ENCODE measurements around the gene TOPORS. TPM values are rescaled to one million over a fixed set of nuclear protein-coding genes. Genes with fewer than 3 reads are reported as not detected.
"Not testable (repeated sequence)": the region's sequence is repeated elsewhere in the genome, so short reads cannot be mapped to it uniquely, and the experiment has no call there.

Gene TOPORS
- total RNA-seq, 2 donors from 2014 or later, result 12.8 to 13.8 TPM

- Mint-ChIP-seq H3K36me3 (ENCODE audit: insufficient read depth in 2 of 2) (peaks cover 3 to 19% of the 10 kb centered on the region in 2 donors), H3K4me1 (ENCODE audit: low read depth) (peaks cover 54% of the 10 kb centered on the region), H3K27ac (peak overlapping the region; percentile 100), H3K9me3 (no peaks in the 10 kb centered on the region), H3K4me3 (peak overlapping the region; percentile 100), H3K27me3 (ENCODE audit: low read depth) (no peaks in the 10 kb centered on the region)
- ATAC-seq (replicated peaks in 1 of 2) (peak; percentile 47 to 61), DNase-seq (peak; percentile 51 to 64)
Observed at GRCh38 chr9:32551276-32552051, 922 bp downstream of the TOPORS start.

- Mint-ChIP-seq H3K27me3 (ENCODE audit: low read depth) (no peaks in the 10 kb centered on the region), H3K4me3 (peak overlapping the region; percentile 100), H3K36me3 (ENCODE audit: insufficient read depth in 2 of 2) (peaks cover 3 to 19% of the 10 kb centered on the region in 2 donors), H3K9me3 (no peaks in the 10 kb centered on the region), H3K4me1 (ENCODE audit: low read depth) (peaks cover 48% of the 10 kb centered on the region), H3K27ac (peak overlapping the region; percentile 100)
- ATAC-seq (replicated peaks in 1 of 2) (peak; percentile 81 to 82), DNase-seq (peak; percentile 94 to 95)
Observed at GRCh38 chr9:32550562-32551275, 1.7 kb downstream of the TOPORS start.

- peaks cover 48% of the 10 kb centered on the region for H3K4me1 Mint-ChIP-seq (ENCODE audit: low read depth)
- H3K27me3 Mint-ChIP-seq (ENCODE audit: low read depth), result no peaks in the 10 kb centered on the region
- ATAC-seq (replicated peaks in 1 of 2) (no peak), DNase-seq (no peak)
- peak overlapping the region; percentile 100 for H3K4me3 Mint-ChIP-seq
- peaks cover 3 to 19% of the 10 kb centered on the region in 2 donors for H3K36me3 Mint-ChIP-seq (ENCODE audit: insufficient read depth in 2 of 2)
- no peaks in the 10 kb centered on the region for H3K9me3 Mint-ChIP-seq
- peak overlapping the region; percentile 27 for H3K27ac Mint-ChIP-seq
Observed at GRCh38 chr9:32550150-32550561, 2.2 kb downstream of the TOPORS start.

DNA sequence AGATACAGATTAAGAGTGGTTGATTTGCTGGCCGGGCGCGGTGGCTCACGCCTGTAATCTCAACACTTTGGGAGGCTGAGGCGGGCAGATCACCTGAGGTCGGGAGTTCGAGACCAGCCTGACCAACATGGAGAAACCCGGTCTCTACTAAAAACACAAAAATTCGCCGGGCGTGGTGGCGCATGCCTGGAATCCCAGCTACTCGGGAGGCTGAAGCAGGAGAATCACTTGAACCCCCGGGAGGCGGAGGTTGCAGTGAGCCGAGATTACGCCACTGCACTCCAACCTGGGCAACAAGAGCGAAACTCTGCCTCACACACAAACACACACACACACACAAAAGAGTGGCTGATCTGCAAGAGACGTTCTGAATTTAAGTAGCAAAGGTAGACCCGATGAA lies 4.2 kb downstream of the TOPORS start:
- Mint-ChIP-seq H3K4me1 (ENCODE audit: low read depth) (peaks cover 34% of the 10 kb centered on the region), H3K36me3 (ENCODE audit: insufficient read depth in 2 of 2) (peaks cover 7 to 23% of the 10 kb centered on the region in 2 donors)
- H3K27ac Mint-ChIP-seq; H3K27me3 Mint-ChIP-seq (ENCODE audit: low read depth); H3K9me3 Mint-ChIP-seq; ATAC-seq (replicated peaks in 1 of 2); DNase-seq; H3K4me3 Mint-ChIP-seq: not testable (repeated sequence)

DNA sequence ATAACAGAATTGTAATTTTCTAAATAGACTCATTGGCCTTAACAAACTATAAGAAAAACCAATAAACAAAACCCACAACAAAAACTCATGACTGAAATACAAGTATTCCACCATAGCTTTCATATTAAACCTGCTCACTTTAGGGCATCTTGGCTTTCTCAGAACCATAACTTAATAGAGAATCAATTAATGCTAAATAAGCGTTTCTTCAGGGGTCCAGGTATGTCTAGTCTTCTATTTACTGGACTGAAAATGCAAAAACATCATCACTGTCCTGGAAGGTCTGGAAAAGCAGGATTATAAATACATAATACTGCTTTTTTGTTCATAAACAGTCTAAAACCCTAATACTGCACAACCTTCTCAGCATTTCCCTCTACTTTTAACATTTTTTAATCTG lies 6.5 kb downstream of the TOPORS start:
- peak overlapping the region; percentile 63 for H3K27ac Mint-ChIP-seq
- H3K36me3 Mint-ChIP-seq (ENCODE audit: insufficient read depth in 2 of 2), result peaks cover 7 to 29% of the 10 kb centered on the region in 2 donors
- no peak for DNase-seq
- no peak for ATAC-seq (replicated peaks in 1 of 2)
- H3K27me3 Mint-ChIP-seq (ENCODE audit: low read depth), result no peaks in the 10 kb centered on the region
- peaks cover 32% of the 10 kb centered on the region for H3K4me1 Mint-ChIP-seq (ENCODE audit: low read depth)
- H3K4me3 Mint-ChIP-seq, result no peak overlapping the region
- no peaks in the 10 kb centered on the region for H3K9me3 Mint-ChIP-seq

DNA sequence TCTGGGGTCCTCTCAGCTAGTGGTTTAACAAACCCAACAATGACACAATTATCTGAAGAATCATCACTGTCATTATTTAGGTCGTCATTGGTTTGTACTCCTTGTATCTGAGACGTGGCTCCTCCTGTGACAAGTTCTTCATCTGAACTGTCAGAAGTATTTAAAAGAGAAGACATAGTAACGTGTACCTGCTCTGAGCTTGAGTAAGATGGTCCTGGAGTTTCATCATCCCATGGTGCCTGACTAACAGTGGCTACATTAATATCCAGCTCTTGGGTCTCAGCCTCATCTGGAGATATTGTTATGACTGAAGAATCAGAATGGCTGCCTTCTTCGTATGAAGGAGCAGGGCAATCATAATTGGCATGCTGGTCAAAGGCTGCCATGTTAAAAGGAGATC lies 9.3 kb downstream of the TOPORS start:
- DNase-seq (no peak), ATAC-seq (replicated peaks in 1 of 2) (peak in 1 of 2 donors; percentile 21)
- no peaks in the 10 kb centered on the region for H3K9me3 Mint-ChIP-seq
- peaks cover 9% of the 10 kb centered on the region for H3K4me1 Mint-ChIP-seq (ENCODE audit: low read depth)
- no peaks in the 10 kb centered on the region for H3K27me3 Mint-ChIP-seq (ENCODE audit: low read depth)
- H3K4me3 Mint-ChIP-seq, result no peak overlapping the region
- peaks cover 7 to 23% of the 10 kb centered on the region in 2 donors for H3K36me3 Mint-ChIP-seq (ENCODE audit: insufficient read depth in 2 of 2)
- H3K27ac Mint-ChIP-seq, result peak overlapping the region; percentile 56

DNA sequence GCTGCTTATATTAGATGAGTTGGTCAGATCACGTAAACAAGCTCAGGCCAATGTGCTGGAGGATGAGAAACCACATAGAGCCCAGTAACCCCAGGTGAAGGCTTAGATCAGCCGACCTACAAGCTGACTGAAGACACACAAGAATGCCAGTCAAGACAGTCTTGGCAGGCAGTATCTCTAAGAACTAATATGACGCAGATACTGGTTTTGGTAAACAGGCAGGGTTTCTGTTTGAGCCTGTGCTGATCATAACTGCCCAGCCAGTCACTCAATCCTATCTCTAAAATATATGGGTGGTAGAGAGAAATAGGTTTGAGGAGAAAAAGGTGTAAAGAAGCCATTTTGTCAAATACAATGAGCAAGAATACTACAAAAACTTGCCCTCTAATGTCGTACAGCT lies 18.6 kb downstream of the TOPORS start:
- no peaks in the 10 kb centered on the region for H3K27me3 Mint-ChIP-seq (ENCODE audit: low read depth)
- ATAC-seq (replicated peaks in 1 of 2) (no peak), DNase-seq (no peak)
- H3K27ac Mint-ChIP-seq, result no peak overlapping the region
- H3K9me3 Mint-ChIP-seq, result no peaks in the 10 kb centered on the region
- no peak overlapping the region for H3K4me3 Mint-ChIP-seq
- no peaks in the 10 kb centered on the region for H3K4me1 Mint-ChIP-seq (ENCODE audit: low read depth)
- H3K36me3 Mint-ChIP-seq (ENCODE audit: insufficient read depth in 2 of 2), result peaks cover 2 to 3% of the 10 kb centered on the region in 2 donors

DNA sequence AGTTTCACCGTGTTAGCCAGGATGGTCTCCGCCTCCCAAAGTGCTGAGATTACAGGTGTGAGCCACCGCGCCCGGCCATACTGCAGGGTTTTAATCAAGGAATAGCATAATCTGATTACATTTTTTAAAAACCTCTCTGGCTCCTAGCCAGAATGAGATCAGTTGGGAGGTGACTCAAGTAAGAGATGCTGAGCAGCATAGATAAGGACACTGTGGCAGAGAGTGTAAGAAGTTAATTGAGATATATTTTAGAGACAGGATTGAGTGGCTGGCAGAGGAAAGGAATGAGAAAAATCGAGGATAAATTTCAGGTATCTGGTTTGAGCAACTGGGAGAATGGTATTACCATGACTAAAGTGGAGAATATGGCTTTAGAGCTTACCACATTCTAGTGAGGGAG lies 19.1 kb downstream of the TOPORS start:
- ATAC-seq (replicated peaks in 1 of 2) (no peak), DNase-seq (no peak)
- H3K4me1 Mint-ChIP-seq (ENCODE audit: low read depth), result no peaks in the 10 kb centered on the region
- no peaks in the 10 kb centered on the region for H3K27me3 Mint-ChIP-seq (ENCODE audit: low read depth)
- H3K4me3 Mint-ChIP-seq, result no peak overlapping the region
- no peak overlapping the region for H3K27ac Mint-ChIP-seq
- no peaks in the 10 kb centered on the region for H3K9me3 Mint-ChIP-seq
- peaks cover 2 to 3% of the 10 kb centered on the region in 2 donors for H3K36me3 Mint-ChIP-seq (ENCODE audit: insufficient read depth in 2 of 2)

DNA sequence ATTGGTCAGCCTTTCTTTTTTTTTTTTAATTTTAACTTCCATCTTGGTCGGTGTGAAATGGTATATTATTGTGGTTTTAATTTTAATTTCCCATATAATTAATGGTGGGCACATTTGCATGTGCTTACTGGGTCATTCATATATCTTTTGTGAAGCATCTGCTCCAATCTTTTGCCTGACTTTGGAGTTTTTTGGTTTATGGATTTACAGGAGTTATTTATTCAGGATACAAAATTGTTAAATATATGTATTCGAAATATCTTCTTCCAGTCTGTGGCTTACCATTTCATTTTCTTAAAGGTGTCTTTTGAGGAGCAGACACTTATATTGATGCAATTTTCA lies 25.7 kb downstream of the TOPORS start:
- Mint-ChIP-seq H3K27ac (peak overlapping the region; percentile 94), H3K36me3 (ENCODE audit: insufficient read depth in 2 of 2) (peaks cover 8 to 14% of the 10 kb centered on the region in 2 donors), H3K9me3 (peaks cover 2 to 7% of the 10 kb centered on the region in 2 donors), H3K27me3 (ENCODE audit: low read depth) (no peaks in the 10 kb centered on the region), H3K4me3 (peak overlapping the region; percentile 85 to 98), H3K4me1 (ENCODE audit: low read depth) (peaks cover 47% of the 10 kb centered on the region)
- ATAC-seq (replicated peaks in 1 of 2), result no peak
- no peak for DNase-seq

DNA sequence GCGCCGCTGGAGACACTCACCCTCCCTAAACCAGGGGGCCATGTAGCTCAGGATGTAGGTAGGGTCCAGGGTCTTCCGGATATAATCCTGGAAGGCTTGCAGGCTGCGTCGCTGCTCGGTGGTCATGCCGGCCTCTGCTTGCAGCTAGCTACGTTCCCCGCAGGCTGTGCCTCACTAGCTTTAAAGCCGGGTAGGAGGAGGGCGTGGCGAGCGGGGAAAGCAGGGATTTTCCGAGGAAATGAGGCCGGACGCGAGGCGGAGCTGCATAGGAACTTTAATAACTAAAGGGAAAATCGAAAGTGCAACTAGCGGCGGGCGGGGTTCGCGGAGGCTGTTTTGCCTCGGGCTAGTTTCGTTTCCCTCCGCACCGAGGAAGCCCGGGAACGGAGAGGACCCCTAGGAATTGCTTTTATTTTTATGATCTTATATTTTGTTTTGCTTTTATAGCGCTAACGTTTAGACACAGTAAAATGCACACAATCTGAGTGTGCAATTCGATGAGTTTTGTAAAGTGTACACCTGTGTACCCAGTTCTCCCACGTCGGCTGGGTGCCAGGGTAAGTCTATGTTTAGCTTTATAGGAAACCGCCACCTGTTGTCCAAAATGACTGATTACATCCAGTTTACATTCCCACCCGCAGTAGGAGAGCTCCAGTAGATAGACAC lies 26.2 kb downstream of the TOPORS start, which contains the start of gene RIGI:
Gene RIGI, minus strand, starts transcription at position 156 of the 666 bp plus-strand sequence. Its CDS starts 30 bp downstream, at position 126.
- no peaks in the 10 kb centered on the region for H3K27me3 Mint-ChIP-seq (ENCODE audit: low read depth)
- peaks cover 8 to 14% of the 10 kb centered on the region in 2 donors for H3K36me3 Mint-ChIP-seq (ENCODE audit: insufficient read depth in 2 of 2)
- ATAC-seq (replicated peaks in 1 of 2), result peak; percentile 78
- H3K4me3 Mint-ChIP-seq, result peak within 1 kb of the TSS; percentile 85 to 98
- H3K9me3 Mint-ChIP-seq, result peaks cover 2 to 7% of the 10 kb centered on the region in 2 donors
- peak within 1 kb of the TSS; percentile 94 for H3K27ac Mint-ChIP-seq
- peaks cover 47% of the 10 kb centered on the region for H3K4me1 Mint-ChIP-seq (ENCODE audit: low read depth)
- peak; percentile 75 to 78 for DNase-seq

DNA sequence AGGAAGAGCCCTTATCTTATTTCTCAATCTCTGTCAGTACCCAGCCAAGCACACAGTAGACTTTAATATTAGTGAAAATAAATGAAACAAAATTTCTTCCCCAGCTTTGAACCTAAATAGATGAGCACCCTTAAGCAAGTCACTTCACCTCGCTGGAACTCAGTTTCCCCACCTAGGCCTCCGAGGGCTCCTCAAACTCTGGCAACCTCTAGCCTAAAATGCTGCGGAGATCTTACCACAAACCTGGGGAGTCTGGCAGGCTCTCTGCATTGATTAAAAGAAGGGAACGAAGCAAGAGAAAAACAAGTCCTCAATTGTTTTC lies 26.7 kb downstream of the TOPORS start:
- Mint-ChIP-seq H3K27me3 (ENCODE audit: low read depth) (no peaks in the 10 kb centered on the region), H3K36me3 (ENCODE audit: insufficient read depth in 2 of 2) (peaks cover 8 to 14% of the 10 kb centered on the region in 2 donors), H3K9me3 (peaks cover 2 to 7% of the 10 kb centered on the region in 2 donors), H3K4me1 (ENCODE audit: low read depth) (peaks cover 47% of the 10 kb centered on the region), H3K27ac (peak overlapping the region; percentile 94), H3K4me3 (peak overlapping the region; percentile 85 to 98)
- peak in 1 of 2 donors; percentile 18 for ATAC-seq (replicated peaks in 1 of 2)
- no peak for DNase-seq

GRCh38 chr9:32524892-32525708 lies 27.3 kb downstream of the TOPORS start:
- no peaks in the 10 kb centered on the region for H3K27me3 Mint-ChIP-seq (ENCODE audit: low read depth)
- peaks cover 2 to 7% of the 10 kb centered on the region in 2 donors for H3K9me3 Mint-ChIP-seq
- H3K36me3 Mint-ChIP-seq (ENCODE audit: insufficient read depth in 2 of 2), result peaks cover 8 to 14% of the 10 kb centered on the region in 2 donors

More at GRCh38 chr9:32524892-32525708, 27.3 kb downstream of the TOPORS start:
- Mint-ChIP-seq H3K4me1 (ENCODE audit: low read depth) (peaks cover 47% of the 10 kb centered on the region), H3K4me3 (peak overlapping the region; percentile 85 to 98), H3K27ac (peak overlapping the region; percentile 94)
- DNase-seq (peak; percentile 18 to 21), ATAC-seq (replicated peaks in 1 of 2) (peak; percentile 49 to 50)

All from activated T-cell treated with anti-CD3 and anti-CD28 coated beads, Interleukin-2, amount 50 U/mL, for 72 hours (primary cell).